Ishikawa (cell line): ENCODE results near the gene UHRF1.

Experiments used
- CEBPB ChIP-seq: IDR thresholded peaks from 2 replicates; pipeline ENCODE4 v1.6.1; 2012
- EP300 ChIP-seq: IDR thresholded peaks from 2 replicates; pipeline ENCODE4 v1.6.1; 2012; ENCODE audit warnings: borderline replicate concordance
- NFIC ChIP-seq: IDR thresholded peaks from 2 replicates; pipeline ENCODE4 v1.6.1; 2012
- RAD21 ChIP-seq: IDR thresholded peaks from 2 replicates; pipeline ENCODE4 v1.6.1; 2012; ENCODE audit warnings: low read depth
- REST ChIP-seq: IDR thresholded peaks from 2 replicates; pipeline ENCODE4 v1.6.1; 2012; ENCODE audit warnings: low read depth, mild to moderate bottlenecking
- YY1 ChIP-seq: IDR thresholded peaks from 2 replicates; pipeline ENCODE4 v1.6.1; 2012; ENCODE audit warnings: low read depth

- TF ChIP-seq YY1 (no peak), CEBPB (no peak), REST (no peak), RAD21 (no peak), NFIC (no peak), EP300 (no peak)
These were observed 23.4 kb downstream of the UHRF1 start for GRCh38 chr19:4932711-4933110.
